Esophagus (tissue), 2 donors: ENCODE data around the gene CHEK2. TPM values are rescaled to one million over a fixed set of nuclear protein-coding genes. Genes with fewer than 3 reads are reported as not detected.
"Not testable (repeated sequence)": the region's sequence is repeated elsewhere in the genome, so short reads cannot be mapped to it uniquely, and the experiment has no call there.

Experiments
- H3K27ac ChIP-seq, 2 donors: one replicate each; pipeline ENCODE4 v1.5.1; 2013; ENCODE audit warnings: low read depth in 2 of 2, mild to moderate bottlenecking in 2 of 2, inconsistent platforms in 1 of 2, low read length in 1 of 2, moderate library complexity in 1 of 2
- H3K27me3 ChIP-seq, 2 donors: one replicate each; pipeline ENCODE4 v1.6.1; 2013; ENCODE audit warnings: low read length in 2 of 2, control low read depth in 1 of 2, mild to moderate bottlenecking in 1 of 2; ENCODE audit not compliant: insufficient read depth in 2 of 2, control insufficient read depth in 1 of 2
- H3K36me3 ChIP-seq, 2 donors: one replicate each; pipeline ENCODE4 v1.6.1; 2013; ENCODE audit warnings: low read length in 1 of 2; ENCODE audit not compliant: control insufficient read depth in 2 of 2, insufficient read depth in 2 of 2
- H3K4me1 ChIP-seq, 2 donors: one replicate each; pipeline ENCODE4 v1.6.1; 2013; ENCODE audit warnings: low read length in 1 of 2; ENCODE audit not compliant: control insufficient read depth in 2 of 2, insufficient read depth in 2 of 2
- H3K4me3 ChIP-seq, 2 donors: one replicate each; pipeline ENCODE4 v1.5.1; 2013; ENCODE audit warnings: low read length in 2 of 2, mild to moderate bottlenecking in 2 of 2, low read depth in 1 of 2, moderate library complexity in 1 of 2
- H3K9me3 ChIP-seq, 2 donors: one replicate each; pipeline ENCODE4 v1.6.1; 2013; ENCODE audit warnings: mild to moderate bottlenecking in 2 of 2, low read depth in 1 of 2, low read length in 1 of 2, moderate library complexity in 1 of 2; ENCODE audit not compliant: control insufficient read depth in 2 of 2, insufficient read depth in 1 of 2
- WGBS, 2 donors: extraction: QIAGEN DNeasy Blood & Tissue Kit; methylation state at CpG; one replicate each; pipeline ENCODE4 v1.1.7; 2013; 5-methylcytosine and 5-hydroxymethylcytosine counted together
- polyA plus RNA-seq, 2 donors: library from polyadenylated mRNA; stranded (reverse); fragments of 200-250 nt; gene quantifications; one replicate each; pipeline ENCODE4 v1.2.3, GENCODE V29; 2013
- donor health status: healthy with polysubstance abuse.
- donor health status: Bipolar disorder and iron deficiency.

CHEK2 gene
- polyA plus RNA-seq, 2 donors = 11.2 to 14.8 TPM

DNA sequence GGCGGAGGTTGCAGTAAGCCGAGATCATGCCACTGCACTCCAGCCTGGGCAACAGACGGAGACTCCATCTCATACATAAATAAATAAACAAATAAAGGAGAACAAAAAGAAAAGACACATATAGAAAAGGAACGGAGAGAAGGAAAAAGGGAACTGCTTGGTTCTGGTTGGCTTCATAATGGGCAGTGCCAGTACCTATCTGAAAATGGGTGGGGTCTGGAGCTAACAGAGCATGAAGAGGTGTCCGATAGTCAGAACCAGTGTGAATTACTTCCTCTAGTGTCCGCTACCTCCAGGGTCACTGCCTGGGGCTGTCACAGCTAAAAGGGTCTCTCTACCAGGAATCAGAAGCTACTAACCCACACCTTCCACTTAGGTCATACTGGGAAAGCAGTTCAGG lies 34.8 kb downstream of the CHEK2 start:
- Histone ChIP-seq H3K4me3 (no peak overlapping the region), H3K36me3 (no peaks in the 10 kb centered on the region), H3K4me1 (no peaks in the 10 kb centered on the region), H3K9me3 (no peaks in the 10 kb centered on the region), H3K27ac (no peak overlapping the region), H3K27me3 (no peaks in the 10 kb centered on the region)
- 90 to 92% methylated on average over 6 of the region's 6 CpGs for WGBS, 2 donors

- H3K9me3 ChIP-seq = no peaks in the 10 kb centered on the region
- no peaks in the 10 kb centered on the region for H3K27me3 ChIP-seq
- H3K27ac ChIP-seq = no peak overlapping the region
- no peaks in the 10 kb centered on the region for H3K4me1 ChIP-seq
- H3K4me3 ChIP-seq = no peak overlapping the region
- no peaks in the 10 kb centered on the region for H3K36me3 ChIP-seq
These were observed 38.2 kb downstream of the CHEK2 start for GRCh38 chr22:28703436-28703835.

GRCh38 chr22:28702891-28703290 lies 38.7 kb downstream of the CHEK2 start:
- H3K27me3 ChIP-seq = no peaks in the 10 kb centered on the region
- H3K4me3 ChIP-seq = no peak overlapping the region
- WGBS, 2 donors = 92 to 96% methylated on average over 2 of the region's 2 CpGs
- no peaks in the 10 kb centered on the region for H3K36me3 ChIP-seq
- no peaks in the 10 kb centered on the region for H3K9me3 ChIP-seq
- H3K27ac ChIP-seq = no peak overlapping the region
- H3K4me1 ChIP-seq = no peaks in the 10 kb centered on the region

GRCh38 chr22:28693041-28693760 lies 48.4 kb downstream of the CHEK2 start:
- not testable (repeated sequence) for H3K27ac ChIP-seq, H3K4me1 ChIP-seq, H3K27me3 ChIP-seq, H3K9me3 ChIP-seq, H3K4me3 ChIP-seq, H3K36me3 ChIP-seq
- 93 to 95% methylated on average over 6 of the region's 6 CpGs for WGBS, 2 donors

GRCh38 chr22:28689796-28690195 lies 51.8 kb downstream of the CHEK2 start:
- WGBS, 2 donors = 94 to 100% methylated on average over 2 of the region's 2 CpGs
- H3K9me3 ChIP-seq, H3K36me3 ChIP-seq, H3K4me3 ChIP-seq, H3K27ac ChIP-seq, H3K27me3 ChIP-seq, H3K4me1 ChIP-seq: not testable (repeated sequence)

DNA sequence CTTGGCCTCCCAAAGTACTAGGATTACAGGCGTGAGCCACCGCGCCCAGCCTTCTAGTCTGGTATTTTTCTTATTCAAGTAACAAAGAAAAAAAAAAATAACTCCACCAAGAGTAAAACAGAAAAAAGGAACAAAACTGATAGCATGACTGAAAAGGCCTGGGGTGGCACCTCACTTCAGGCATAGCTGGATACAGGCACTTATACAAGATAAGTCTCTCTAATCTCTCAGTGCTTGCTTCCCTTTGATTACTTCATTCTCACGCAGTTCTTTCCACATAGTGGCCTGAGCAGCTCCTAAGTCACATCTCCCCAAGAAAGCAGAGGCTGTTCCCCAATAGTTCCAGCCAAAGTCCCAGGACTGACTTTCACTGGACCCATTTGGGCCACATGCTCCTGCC lies 58.7 kb downstream of the CHEK2 start:
- H3K4me3 ChIP-seq, H3K4me1 ChIP-seq, H3K36me3 ChIP-seq, H3K9me3 ChIP-seq, H3K27me3 ChIP-seq, H3K27ac ChIP-seq: not testable (repeated sequence)
- WGBS, 2 donors = 90% methylated on average over 4 of the region's 4 CpGs

DNA sequence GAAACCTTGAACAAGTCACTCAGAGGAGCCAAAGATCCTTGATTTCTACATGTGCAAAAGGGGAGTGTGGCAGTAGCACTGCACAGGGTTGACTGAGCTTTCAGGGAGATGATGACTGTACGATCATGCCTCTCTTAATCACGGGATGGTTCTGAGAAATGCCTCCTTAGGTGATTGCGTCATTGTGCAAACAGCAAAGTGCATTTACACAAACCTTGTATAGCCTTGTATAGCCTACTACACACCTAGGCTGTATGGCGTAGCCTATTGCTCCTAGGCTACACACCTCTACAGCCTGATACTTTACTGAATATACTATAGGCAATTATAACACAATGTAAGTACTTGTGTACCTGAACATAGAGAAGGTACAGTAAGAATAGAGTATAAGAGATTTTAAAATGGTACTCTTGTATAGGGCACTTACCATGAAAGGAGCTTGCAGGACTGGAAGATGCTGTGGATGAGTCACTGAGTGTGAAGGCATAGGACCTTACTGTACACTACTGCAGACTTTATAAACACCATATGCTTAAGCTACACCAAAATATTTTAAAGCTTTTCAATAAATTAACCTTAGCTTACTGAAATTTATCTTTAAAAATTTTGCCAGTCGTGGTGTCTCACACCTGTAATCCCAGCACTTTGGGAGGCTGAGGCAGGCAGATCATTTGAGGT lies 60.7 kb downstream of the CHEK2 start:
- H3K27me3 ChIP-seq, H3K4me3 ChIP-seq, H3K27ac ChIP-seq, H3K36me3 ChIP-seq, H3K9me3 ChIP-seq, H3K4me1 ChIP-seq: not testable (repeated sequence)
- 59 to 76% methylated on average over 4 to 5 of the region's 5 CpGs for WGBS, 2 donors

DNA sequence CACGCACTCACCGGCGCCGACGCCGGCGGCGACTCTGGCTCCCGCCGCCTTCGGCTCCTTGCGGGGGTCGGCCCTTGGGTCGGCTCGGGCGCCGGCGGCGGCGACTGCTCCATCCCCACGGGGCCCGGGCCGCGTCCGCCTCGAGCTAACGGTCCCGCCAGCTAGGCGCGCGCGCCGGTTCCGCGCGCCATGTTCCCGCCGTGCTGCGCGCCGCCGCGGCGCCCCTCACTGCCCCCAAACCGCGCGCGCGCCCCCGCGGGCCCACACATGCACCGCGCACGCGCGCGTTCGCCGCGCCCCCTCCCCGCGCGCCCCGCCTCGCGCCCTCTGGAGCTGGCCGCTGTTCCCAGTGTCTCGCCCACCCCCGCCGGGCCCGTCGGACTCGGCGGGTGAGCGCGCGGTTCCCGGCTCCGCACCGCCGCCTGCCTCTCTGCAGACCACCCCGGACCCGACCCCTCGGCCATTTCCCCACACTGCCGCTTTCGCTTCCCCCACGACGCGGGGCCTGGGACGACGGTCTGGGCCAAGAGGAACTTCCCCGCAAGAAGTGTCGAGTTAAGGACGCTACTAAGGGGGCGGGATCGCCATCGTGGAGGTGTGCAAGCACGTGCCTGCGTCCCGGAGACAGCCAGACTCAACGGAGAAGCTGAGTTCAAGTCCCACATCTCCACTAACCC lies 61.9 kb downstream of the CHEK2 start, which contains the start of gene TTC28:
Gene TTC28, minus strand, starts transcription at position 230 of the 677 bp plus-strand sequence. Its CDS starts 117 bp downstream, at position 113.
- H3K27me3 ChIP-seq = not testable (repeated sequence)
- WGBS, 2 donors = 3 to 10% methylated on average over 94 to 101 of the region's 101 CpGs

GRCh38 chr22:28678778-28679610 lies 62.6 kb downstream of the CHEK2 start:
- H3K4me1 ChIP-seq, H3K36me3 ChIP-seq, H3K27me3 ChIP-seq, H3K9me3 ChIP-seq: not testable (repeated sequence)
- WGBS, 2 donors = 13 to 15% methylated on average over 58 of the region's 58 CpGs
- Histone ChIP-seq H3K27ac (peak overlapping the region in 1 of 2 donors; percentile 37), H3K4me3 (peak overlapping the region; percentile 41)

More for the DNA sequence above, 61.9 kb downstream of the CHEK2 start, which contains the start of gene TTC28:
- H3K4me3 ChIP-seq = peak within 1 kb of the TSS; percentile 41
- not testable (repeated sequence) for H3K9me3 ChIP-seq, H3K4me1 ChIP-seq, H3K36me3 ChIP-seq
- peak within 1 kb of the TSS in 1 of 2 donors; percentile 37 for H3K27ac ChIP-seq
